Astrocyte of the cerebellum (primary cell): Measurements from ENCODE around the gene FBXW12.

ENCODE experiments used
- DNase-seq: peaks from one replicate; pipeline ENCODE4 v3.0.0-alpha.2; 2011; ENCODE audit warnings: low read depth
- H3K4me3 ChIP-seq: 2 replicates; pipeline ENCODE4 v1.5.1; 2011; ENCODE audit warnings: mild to moderate bottlenecking, low read depth, low read length, moderate library complexity
- CTCF ChIP-seq: IDR thresholded peaks from 2 replicates; pipeline ENCODE4 v1.5.1; 2012; ENCODE audit warnings: low read length, low read depth, moderate library complexity, mild to moderate bottlenecking; ENCODE audit errors: missing control alignments
- in situ Hi-C: cut with HindIII; loops from 2 replicates; pipeline ENCODE4 v1.10.0; 2017; ENCODE audit warnings: low sequenced_read_pairs

Gene FBXW12

GRCh38 chr3:48439820-48440589 lies 68.0 kb downstream of the FBXW12 start, which contains the start of the genes CCDC51 and TMA7:
Gene CCDC51, minus strand, starts transcription at chr3:48440119. Its CDS starts 4,991 bp downstream, at chr3:48435128.
Gene TMA7, plus strand, starts transcription at chr3:48440257. Its CDS starts 40 bp downstream, at chr3:48440297.
- in situ Hi-C loops, result loop anchor here (5.0 to 25.0 kb wide), 2 partner anchors 43 to 178 kb away; no protein-coding TSS in a partner anchor
- H3K4me3 ChIP-seq, result peak within 1 kb of the TSS; percentile 89
- peak; percentile 87 for DNase-seq
- no peak for TF ChIP-seq CTCF

- in situ Hi-C loops, result loop anchor here (25.0 kb wide), 1 partner anchor 178 kb away; no protein-coding TSS in a partner anchor
- no peak for TF ChIP-seq CTCF
- DNase-seq, result no peak
- peak overlapping the region; percentile 89 for H3K4me3 ChIP-seq
Observed at GRCh38 chr3:48440590-48440958, 68.6 kb downstream of the FBXW12 start.

GRCh38 chr3:48441940-48442339 lies 69.9 kb downstream of the FBXW12 start:
- no peak overlapping the region for H3K4me3 ChIP-seq
- in situ Hi-C loops, result loop anchor here (25.0 kb wide), 1 partner anchor 180 kb away; no protein-coding TSS in a partner anchor
- no peak for DNase-seq
- no peak for TF ChIP-seq CTCF
